Subcutaneous adipose tissue (tissue), 4 donors: Measurements from ENCODE around the gene TCEA2. TPM values are rescaled to one million over a fixed set of nuclear protein-coding genes. Genes with fewer than 3 reads are reported as not detected.

Source experiments
- total RNA-seq, 4 donors: library from RNA; depleted of rRNA; stranded (reverse); fragments of >200 nt; gene quantifications; one replicate each; pipeline ENCODE4 v1.1.0, GENCODE V29; 2016
- TF ChIP-seq, protein P1 (sequence below): fragments of 450-650 bp; IDR thresholded peaks from one replicate; pipeline ENCODE4 v1.5.1; 2016; ENCODE audit warnings: low read depth, mild to moderate bottlenecking, control low read depth, antibody characterized with exemption, moderate library complexity

The TCEA2 gene
- total RNA-seq, 4 donors from 2014 or later = 30.8 to 36.9 (median 33.2) TPM

DNA sequence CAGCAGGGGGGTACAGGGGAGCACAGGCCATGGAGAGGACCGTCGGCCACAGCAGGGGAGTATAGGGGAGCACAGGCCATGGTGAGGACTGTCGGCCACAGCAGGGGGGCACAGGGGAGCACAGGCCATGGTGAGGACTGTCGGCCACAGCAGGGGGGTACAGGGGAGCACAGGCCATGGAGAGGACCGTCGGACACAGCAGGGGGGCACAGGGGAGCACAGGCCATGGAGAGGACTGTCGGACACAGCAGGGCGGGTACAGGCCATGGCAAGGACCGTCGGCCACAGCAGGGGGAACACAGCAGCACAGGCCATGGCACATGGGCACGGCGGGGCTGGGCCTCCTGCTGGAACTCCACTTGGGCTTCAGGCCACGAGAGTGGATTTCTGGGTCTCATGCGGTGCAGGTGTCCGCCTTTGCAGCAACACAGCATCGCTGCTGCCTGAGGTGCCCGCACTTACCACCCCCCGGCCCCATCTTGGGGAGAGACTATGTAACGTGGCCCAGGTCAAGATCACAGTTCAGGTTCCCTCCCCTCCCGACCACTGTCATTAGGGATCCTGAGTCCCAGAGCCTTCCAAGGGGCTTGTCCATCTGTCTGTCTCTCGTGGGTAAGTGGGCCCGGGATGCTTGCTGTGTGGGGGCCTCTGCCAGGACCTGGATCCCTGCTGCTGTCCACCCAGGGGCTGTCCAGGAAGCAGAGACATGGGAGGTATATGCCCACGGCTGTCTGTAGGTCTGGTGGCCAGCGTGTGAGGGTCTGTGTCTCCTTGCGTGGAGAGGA lies 41.9 kb downstream of the TCEA2 start:
- TF ChIP-seq, protein P1, sequence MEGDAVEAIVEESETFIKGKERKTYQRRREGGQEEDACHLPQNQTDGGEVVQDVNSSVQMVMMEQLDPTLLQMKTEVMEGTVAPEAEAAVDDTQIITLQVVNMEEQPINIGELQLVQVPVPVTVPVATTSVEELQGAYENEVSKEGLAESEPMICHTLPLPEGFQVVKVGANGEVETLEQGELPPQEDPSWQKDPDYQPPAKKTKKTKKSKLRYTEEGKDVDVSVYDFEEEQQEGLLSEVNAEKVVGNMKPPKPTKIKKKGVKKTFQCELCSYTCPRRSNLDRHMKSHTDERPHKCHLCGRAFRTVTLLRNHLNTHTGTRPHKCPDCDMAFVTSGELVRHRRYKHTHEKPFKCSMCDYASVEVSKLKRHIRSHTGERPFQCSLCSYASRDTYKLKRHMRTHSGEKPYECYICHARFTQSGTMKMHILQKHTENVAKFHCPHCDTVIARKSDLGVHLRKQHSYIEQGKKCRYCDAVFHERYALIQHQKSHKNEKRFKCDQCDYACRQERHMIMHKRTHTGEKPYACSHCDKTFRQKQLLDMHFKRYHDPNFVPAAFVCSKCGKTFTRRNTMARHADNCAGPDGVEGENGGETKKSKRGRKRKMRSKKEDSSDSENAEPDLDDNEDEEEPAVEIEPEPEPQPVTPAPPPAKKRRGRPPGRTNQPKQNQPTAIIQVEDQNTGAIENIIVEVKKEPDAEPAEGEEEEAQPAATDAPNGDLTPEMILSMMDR = no peak

DNA sequence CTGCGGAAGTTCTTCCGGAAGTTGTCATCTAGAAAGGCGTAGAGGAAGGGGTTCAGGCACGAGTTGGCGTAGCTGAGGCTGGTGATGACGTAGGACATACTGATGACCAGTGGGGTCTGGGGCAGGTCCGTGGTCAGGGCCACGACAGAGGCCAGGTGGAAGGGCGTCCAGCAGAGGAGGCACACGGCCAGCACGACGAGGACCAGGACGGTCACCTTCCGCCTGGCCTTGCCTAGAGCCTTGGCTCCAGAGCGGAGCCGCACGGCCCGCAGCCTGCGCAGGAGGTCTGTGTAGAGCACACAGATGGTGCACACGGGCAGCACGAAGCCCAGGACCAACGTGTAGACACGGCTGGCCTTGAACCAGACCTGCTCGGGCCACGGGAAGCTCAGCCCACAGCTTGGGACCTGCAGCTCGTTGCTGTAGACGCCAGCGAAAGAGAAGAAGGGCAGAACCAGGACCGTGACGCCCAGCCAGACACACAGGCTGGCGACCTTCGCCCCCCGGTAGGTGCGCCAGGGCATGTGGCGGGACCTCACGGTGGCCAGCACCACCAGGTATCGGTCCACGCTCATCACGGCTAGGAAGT lies 42.9 kb downstream of the TCEA2 start:
- TF ChIP-seq, protein P1 = no peak

DNA sequence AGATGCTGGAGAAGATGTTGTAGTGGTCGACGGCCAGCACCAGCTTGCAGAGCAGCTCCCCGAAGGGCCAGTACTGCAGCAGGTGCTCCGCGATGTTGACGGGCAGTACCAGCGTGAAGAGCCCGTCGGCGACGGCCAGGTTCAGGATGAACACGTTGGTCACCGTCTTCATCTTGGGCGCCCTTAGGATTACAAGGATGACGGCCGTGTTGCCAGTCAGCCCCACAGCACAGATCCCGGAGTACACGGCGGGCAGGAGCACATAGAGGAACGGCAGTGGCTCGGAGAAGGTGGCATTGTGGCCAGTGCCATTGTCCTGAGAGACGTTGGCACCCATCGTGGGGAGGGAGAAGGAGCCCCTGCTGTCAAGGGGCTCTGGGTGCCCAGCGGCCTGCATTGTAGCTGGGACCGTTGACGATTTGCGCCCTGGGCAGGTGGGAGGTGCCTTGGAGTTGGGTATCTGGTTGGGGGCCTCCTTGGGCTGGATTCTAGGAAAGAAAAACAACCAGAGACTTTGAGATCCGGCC lies 43.5 kb downstream of the TCEA2 start:
- TF ChIP-seq, protein P1 = no peak

DNA sequence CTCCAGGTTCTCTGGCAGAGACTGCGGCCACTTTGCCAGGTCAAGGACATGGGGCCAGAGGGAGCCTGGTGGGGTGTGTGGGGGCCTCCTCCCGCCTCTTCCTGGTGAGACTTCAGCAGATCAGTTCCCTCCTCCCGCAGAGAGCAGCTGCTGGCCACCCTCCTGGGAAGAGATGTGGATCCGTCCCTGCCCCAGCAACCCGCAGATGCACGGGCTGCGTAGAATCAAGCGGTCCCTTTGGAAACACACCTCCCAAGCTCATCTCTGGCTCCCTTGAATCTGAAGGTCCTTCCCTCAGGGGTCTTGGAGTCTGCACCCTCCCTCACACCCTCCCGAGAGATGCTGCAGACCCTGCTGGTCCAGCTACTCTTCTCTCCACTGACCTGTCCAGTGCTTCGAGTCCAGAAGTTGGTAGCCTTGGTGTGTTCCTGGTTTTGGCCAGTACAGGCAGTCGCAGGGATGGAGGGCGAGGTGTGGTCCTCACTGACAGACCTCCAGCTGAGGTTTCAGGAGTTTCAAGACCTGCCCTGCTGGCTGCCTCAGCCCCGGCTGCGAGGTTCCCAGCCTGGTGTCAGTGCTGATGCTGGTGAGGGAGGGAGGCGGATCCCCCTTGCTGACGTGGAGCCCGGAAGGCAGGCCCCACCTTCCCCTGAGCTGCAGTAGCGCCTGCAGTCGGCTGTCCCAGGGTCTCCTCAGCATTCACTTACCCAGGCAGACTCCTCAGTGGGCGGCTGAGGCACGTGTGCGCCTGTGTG lies 44.2 kb downstream of the TCEA2 start, which contains the start of gene NPBWR2:
Gene NPBWR2 (minus strand): TSS at position 585 of the 755 bp plus-strand sequence. CDS start 734 bp downstream, outside the sequence.
- TF ChIP-seq, protein P1 = no peak

DNA sequence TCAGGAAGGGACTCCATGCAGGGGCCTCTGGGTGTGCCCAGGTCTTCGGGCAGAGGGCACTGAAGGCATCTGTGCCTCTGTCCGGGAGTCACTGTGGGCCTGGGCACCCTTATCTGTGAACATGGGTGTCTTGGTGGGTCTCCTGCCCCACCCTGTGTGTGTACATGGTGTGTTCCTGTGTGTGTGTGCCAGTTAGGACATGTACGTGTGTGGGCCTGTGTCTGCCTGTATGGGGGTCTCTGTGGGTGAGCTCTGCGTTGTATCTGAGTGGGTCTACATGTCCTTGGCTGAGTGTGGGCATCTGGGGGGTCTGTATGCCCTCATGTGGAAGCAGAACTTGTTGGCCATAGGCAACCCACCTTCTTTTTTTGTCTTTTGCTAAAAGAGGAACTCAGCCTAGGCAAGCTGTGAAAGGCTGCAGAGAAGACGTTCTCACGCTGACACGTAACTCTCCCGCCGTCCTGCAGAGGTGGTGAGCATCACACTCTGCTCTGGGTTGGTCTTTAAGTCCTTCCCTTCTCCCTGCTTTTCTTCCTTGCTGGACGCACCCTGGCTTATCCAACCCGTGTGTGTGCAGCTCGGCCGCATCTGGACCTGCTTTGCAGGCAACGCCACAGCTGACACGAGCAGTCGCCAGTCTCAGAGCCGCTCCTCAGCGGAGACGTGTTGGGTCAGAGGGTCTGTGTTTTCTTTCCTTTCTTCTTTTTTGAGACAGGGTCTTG lies 44.9 kb downstream of the TCEA2 start:
- TF ChIP-seq, protein P1 = no peak

DNA sequence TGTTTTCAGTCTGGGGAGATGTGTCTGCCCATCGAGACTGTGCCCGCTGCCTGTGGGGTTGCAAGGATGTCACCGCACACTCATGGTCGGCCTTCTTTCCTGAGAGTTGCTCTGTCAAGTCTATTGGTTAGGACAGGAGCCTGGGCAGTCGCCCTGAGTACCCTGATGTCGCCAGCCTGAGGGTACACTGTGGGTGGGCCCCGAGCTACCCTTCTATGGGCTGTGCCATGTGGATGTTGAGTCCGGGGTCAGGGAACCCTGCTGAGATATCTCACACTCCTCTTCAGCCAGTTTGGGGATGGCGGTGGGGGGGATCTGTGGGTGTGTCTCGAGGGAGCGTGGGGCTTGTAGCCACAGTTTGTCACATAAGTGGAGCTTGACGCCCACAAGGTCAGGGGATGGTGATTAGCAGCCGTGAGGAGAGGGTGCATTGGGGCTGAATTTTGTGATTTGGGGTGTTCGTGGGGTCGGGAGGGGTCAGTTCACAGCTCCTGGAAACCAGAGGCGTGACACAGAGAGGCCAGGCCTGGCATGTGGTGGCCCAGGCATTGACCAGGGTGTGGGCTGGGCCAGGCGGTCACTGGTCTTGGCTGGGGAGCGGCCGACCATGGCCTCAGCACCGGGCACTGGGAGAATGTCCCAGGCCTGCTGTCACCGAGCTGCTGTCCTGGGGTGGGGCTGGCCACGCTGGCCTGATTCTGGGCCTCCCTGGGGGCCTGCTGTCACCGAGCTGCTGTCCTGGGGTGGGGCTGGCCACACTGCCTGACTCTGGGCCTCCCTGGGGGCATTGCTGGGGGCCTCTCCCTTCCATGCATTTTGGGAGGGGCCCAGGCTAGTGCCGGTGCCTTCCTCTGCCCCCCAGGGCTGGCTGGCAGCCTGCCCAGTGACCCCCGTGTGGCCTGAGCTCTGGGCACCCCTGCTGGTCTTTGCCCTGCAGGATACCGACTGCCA lies 46.0 kb downstream of the TCEA2 start:
- TF ChIP-seq, protein P1 = no peak
